Measurements from ENCODE around the gene HOXA3. TPM values are rescaled to one million over a fixed set of nuclear protein-coding genes. Genes with fewer than 3 reads are reported as not detected.

HOXA3 gene
- polyA plus RNA-seq, 1 donor (not counting 4 experiments of a cell fraction or from before 2014, with no cell fraction given), result 0.58 TPM

DNA sequence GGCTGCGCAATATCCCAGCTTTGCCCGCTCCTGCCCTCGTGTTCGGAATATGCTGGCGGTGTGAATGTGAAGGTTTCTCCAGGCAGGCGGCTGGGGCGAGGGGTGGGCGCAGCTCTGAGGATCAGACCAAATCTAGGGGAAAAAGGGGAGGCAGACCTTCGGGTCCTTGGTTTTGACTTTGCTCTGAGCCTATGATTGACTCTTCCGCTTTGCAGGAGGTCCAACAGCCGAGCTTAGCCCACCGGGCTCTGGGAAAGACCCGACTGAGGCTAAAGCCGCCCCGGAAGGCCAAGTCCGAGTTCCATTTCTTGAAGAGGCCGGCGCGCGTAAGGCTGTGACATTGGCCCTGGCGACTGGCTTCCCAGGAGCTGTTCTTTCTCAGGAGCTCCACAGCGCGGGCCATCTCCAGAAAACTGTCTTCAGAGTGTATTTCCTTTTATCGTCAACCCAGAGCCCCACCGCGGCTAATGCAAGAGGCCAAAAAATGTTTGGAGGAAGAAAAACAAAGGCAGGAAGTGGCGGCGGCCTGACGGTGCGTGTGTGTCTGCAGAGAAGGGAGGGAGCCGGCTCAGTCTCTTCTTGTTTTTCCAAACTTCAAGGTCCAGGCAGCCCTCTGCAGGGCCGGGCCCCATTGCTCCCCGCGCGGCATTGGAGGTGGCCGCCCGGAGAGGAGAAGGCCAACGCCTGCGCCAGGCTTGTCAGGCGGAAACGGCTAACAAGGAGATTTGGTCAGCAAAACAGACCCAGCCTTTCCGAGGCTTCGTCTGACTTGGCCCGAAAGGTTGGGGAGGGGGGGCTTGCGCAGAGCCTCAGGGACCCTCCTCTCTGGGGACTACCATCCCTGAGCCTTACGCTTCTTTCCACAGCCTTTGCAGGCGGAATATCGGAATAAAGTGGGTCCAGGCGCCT is 36.3 kb upstream of the HOXA3 start:
- dilution Hi-C loops (cut with MboI; ENCODE audit: extremely low pct_ligation_motif_present, low sequenced_read_pairs), result no loop called here
- no peaks in the 10 kb centered on the region for H4K20me1 ChIP-seq (ENCODE audit: control insufficient read depth, extremely low read depth, insufficient read depth, low read length)
- H3K79me2 ChIP-seq (ENCODE audit: control insufficient read depth, insufficient read depth, low read length), result no peaks in the 10 kb centered on the region
- no peaks in the 10 kb centered on the region for H3K9me1 ChIP-seq (ENCODE audit: control insufficient read depth, extremely low read depth, insufficient read depth, low read length)
- no peak for DNase-seq (ENCODE audit: low read depth, low spot score)
- no peak for FAIRE-seq
- H3K4me1 ChIP-seq (ENCODE audit: control insufficient read depth, extremely low read depth, insufficient read depth, low read length), result peaks cover 12% of the 10 kb centered on the region
- H3K9me3 ChIP-seq (ENCODE audit: control insufficient read depth, low read depth, low read length), result no peaks in the 10 kb centered on the region
- peaks cover 97% of the 10 kb centered on the region for H3K27me3 ChIP-seq (ENCODE audit: control insufficient read depth, extremely low read depth, insufficient read depth, low read length)
- TF ChIP-seq EZH2 (IDR thresholded peaks at IDR 0.05; ENCODE audit: low read length), result peak; percentile 74
- TF ChIP-seq, protein P1, sequence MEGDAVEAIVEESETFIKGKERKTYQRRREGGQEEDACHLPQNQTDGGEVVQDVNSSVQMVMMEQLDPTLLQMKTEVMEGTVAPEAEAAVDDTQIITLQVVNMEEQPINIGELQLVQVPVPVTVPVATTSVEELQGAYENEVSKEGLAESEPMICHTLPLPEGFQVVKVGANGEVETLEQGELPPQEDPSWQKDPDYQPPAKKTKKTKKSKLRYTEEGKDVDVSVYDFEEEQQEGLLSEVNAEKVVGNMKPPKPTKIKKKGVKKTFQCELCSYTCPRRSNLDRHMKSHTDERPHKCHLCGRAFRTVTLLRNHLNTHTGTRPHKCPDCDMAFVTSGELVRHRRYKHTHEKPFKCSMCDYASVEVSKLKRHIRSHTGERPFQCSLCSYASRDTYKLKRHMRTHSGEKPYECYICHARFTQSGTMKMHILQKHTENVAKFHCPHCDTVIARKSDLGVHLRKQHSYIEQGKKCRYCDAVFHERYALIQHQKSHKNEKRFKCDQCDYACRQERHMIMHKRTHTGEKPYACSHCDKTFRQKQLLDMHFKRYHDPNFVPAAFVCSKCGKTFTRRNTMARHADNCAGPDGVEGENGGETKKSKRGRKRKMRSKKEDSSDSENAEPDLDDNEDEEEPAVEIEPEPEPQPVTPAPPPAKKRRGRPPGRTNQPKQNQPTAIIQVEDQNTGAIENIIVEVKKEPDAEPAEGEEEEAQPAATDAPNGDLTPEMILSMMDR (optimal IDR thresholded peaks at IDR 0.05 in 1 of 3, IDR thresholded peaks at IDR 0.05 in 1 of 3, conservative IDR thresholded peaks at IDR 0.05 in 1 of 3; ENCODE audit: extremely low read depth in 1 of 3, insufficient read depth in 2 of 3, low read length in 3 of 3), result no peak
- no peaks in the 10 kb centered on the region for H3K36me3 ChIP-seq (ENCODE audit: control insufficient read depth in 2 of 2, extremely low read depth in 1 of 2, insufficient read depth in 2 of 2, low read length in 2 of 2)
- peak overlapping the region; percentile 37 for H3K4me2 ChIP-seq (ENCODE audit: control insufficient read depth, extremely low read depth, insufficient read depth, low read depth, low read length)
- H3K4me3 ChIP-seq (ENCODE audit: control insufficient read depth in 2 of 3, extremely low read depth in 1 of 3, insufficient read depth in 2 of 3, low read depth in 1 of 3, low read length in 3 of 3), result peak overlapping the region in 1 of 3 experiments; percentile 38
- no peak overlapping the region for H3K9ac ChIP-seq (ENCODE audit: control insufficient read depth, extremely low read depth, insufficient read depth, low read length)
- no peak overlapping the region for H3K27ac ChIP-seq (ENCODE audit: control insufficient read depth, insufficient read depth, low read length)
- H2AFZ ChIP-seq (ENCODE audit: control insufficient read depth, low read length), result no peak overlapping the region

DNA sequence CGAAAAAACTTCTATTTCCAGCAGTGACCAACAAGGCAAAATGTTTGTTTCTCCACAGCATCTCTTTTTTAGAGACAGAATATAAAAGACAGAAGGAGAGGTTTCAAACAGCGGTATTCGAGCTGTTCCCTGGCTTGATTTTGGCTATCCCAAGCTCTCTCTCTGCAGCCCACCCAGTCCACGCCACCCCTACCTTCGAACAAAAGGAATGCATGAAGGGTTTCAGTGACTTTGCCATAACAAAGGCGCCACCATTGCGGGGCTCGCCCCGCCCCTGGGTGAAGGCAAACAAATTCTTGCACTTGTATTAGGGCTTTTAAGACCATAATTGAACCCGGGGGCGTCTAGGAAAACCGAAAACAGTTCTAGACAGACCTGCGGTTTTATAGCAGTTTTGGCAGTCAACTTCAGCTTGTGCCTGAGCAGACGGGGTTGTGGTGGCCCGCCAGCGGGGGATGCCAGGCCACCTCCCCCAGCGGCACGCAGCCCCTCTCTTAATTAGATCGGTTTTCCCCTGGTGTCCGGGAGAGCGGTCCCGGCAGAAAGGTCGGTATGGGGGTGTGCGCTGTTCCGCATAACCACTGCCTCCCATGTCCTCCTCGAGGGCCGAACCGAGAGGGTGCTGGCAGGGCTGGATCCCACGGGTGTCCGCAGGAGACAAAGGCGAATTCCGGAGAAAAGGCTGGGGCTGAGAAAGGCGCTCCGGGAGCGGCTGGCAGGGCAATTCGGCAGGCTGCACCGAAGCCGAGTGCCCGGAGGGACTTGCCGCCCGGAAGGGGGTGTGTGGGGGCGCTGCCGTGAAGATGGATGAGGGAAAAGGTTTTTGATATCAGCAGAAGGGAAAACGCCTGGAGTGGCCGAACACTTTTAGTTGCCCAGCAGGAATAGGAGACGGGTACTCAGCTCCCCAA is 35.3 kb upstream of the HOXA3 start:
- Histone ChIP-seq H4K20me1 (ENCODE audit: control insufficient read depth, extremely low read depth, insufficient read depth, low read length) (no peaks in the 10 kb centered on the region), H3K36me3 (ENCODE audit: control insufficient read depth in 2 of 2, extremely low read depth in 1 of 2, insufficient read depth in 2 of 2, low read length in 2 of 2) (no peaks in the 10 kb centered on the region), H3K9me1 (ENCODE audit: control insufficient read depth, extremely low read depth, insufficient read depth, low read length) (no peaks in the 10 kb centered on the region), H3K9ac (ENCODE audit: control insufficient read depth, extremely low read depth, insufficient read depth, low read length) (no peak overlapping the region), H3K4me2 (ENCODE audit: control insufficient read depth, extremely low read depth, insufficient read depth, low read depth, low read length) (peak overlapping the region; percentile 37), H3K79me2 (ENCODE audit: control insufficient read depth, insufficient read depth, low read length) (no peaks in the 10 kb centered on the region), H3K27ac (ENCODE audit: control insufficient read depth, insufficient read depth, low read length) (no peak overlapping the region), H3K9me3 (ENCODE audit: control insufficient read depth, low read depth, low read length) (no peaks in the 10 kb centered on the region), H3K4me3 (ENCODE audit: control insufficient read depth in 2 of 3, extremely low read depth in 1 of 3, insufficient read depth in 2 of 3, low read depth in 1 of 3, low read length in 3 of 3) (peak overlapping the region in 1 of 3 experiments; percentile 37), H2AFZ (ENCODE audit: control insufficient read depth, low read length) (no peak overlapping the region), H3K27me3 (ENCODE audit: control insufficient read depth, extremely low read depth, insufficient read depth, low read length) (peaks cover 97% of the 10 kb centered on the region), H3K4me1 (ENCODE audit: control insufficient read depth, extremely low read depth, insufficient read depth, low read length) (peaks cover 13% of the 10 kb centered on the region)
- FAIRE-seq (no peak), DNase-seq (ENCODE audit: low read depth, low spot score) (no peak)
- TF ChIP-seq EZH2 (IDR thresholded peaks at IDR 0.05; ENCODE audit: low read length), result peak; percentile 49
- TF ChIP-seq, protein P1 (optimal IDR thresholded peaks at IDR 0.05 in 1 of 3, IDR thresholded peaks at IDR 0.05 in 1 of 3, conservative IDR thresholded peaks at IDR 0.05 in 1 of 3; ENCODE audit: extremely low read depth in 1 of 3, insufficient read depth in 2 of 3, low read length in 3 of 3), result no peak
- dilution Hi-C loops (cut with MboI; ENCODE audit: extremely low pct_ligation_motif_present, low sequenced_read_pairs), result no loop called here

Measured in keratinocyte (primary cell).